Hepatic stellate cell (primary cell): ENCODE measurements around the gene TASL.
"Not testable (repeated sequence)": the region's sequence is repeated elsewhere in the genome, so short reads cannot be mapped to it uniquely, and the experiment has no call there.

ENCODE experiments used
- DNase-seq: peaks from one replicate; pipeline ENCODE4 v3.0.0; 2011; ENCODE audit warnings: low spot score

TASL gene, protein sequence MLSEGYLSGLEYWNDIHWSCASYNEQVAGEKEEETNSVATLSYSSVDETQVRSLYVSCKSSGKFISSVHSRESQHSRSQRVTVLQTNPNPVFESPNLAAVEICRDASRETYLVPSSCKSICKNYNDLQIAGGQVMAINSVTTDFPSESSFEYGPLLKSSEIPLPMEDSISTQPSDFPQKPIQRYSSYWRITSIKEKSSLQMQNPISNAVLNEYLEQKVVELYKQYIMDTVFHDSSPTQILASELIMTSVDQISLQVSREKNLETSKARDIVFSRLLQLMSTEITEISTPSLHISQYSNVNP

DNA sequence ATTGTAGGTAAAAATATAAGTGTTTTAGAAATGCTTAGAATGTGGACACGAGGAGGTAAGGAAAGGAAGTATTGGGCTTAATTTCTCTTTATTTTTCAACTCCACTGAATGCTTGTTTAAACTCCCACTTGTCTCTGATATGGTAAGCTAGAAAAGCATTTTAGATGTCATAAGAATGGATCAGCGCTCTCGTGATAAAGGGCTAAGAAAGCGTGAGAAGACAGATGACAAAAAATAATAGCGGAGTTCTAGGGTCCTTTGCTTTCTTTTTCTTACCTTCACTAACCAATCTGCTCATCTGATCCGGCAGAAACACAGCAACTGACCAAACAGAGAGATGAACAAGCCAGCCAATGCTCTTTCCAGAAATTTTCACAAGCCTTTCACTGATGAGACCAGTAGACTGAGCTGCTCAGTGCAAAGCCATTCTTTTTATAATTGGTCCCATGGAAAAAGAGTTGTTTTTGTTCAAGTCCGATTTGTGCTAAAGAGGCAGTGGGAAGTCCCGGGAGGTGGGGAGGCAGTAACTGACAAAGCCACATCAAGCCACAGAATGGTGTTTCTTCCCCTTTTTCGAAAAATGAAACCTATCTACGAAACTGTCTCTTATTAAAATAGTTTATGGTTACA is at the start of gene TASL:
Gene TASL (minus strand): TSS at position 405 of the 630 bp plus-strand sequence. CDS start 17,411 bp downstream, outside the sequence.
- no peak for DNase-seq

DNA sequence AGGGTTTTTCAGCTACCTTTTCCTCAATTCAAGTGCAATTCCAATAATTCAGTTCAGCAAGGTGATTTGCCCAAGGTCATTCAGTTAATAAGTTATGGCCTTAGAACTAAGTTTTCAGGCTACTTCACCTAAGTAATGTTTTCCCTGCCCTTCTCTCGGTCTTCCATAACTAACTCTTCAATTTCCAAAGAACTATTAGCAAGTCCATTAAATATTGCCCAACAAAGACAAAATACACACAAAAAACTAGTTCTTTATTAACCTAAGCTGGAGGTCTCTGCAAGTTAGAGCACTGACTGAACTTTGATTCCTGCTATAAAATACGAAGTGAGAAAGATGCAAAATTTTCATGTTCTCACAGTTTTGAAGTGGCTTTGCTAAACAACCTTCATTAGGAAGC is 48.8 kb upstream of the TASL start:
- no peak for DNase-seq

DNA sequence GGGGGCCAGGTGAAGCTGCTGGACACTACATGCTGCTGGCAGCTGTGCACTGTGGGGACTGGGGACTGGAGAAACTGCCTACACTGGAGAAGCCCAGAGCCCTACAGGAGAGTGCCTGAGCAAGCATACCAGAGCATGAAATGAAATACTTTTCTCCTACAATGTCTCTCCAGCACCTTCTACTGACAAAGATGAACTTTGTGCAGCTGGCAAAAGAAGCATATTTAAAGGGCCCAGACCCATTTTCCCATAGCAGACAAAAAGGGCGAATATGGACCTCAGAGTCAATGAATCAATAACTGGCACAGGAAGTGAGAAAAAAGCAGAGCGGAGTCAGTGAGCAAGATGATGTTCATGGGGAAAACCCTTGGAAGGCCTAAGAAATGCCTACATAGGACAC is 44.8 kb upstream of the TASL start:
- no peak for DNase-seq

DNA sequence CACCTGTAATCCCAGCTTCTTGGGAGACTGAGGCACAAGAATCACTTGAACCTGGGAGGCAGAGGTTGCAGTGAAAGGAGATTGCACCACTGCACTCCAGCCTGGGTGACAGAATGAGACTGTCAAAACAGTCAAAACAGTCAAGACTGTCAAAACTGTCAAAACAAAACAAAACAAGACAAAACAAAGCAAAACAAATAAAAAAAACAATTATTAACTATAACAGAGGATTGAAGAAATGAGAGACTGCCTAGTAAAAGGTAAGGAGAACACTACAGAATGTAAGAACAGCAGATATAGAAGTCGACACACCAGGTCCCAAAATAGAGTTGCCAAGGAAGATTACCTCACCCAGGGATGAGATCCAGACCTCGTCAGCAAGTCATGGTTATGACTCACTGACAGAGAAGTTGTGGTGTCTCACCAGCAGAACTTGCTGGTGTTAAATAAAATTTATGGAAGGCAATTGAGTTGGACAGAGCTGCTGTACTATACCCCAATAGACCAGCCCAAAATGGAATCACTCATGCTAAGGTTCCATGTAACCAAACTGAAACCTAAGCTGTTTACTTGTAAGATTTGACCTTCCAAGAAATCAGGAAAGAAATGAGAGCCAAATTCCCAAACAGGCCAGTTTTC is 43.5 kb upstream of the TASL start:
- peak; percentile 80 for DNase-seq

DNA sequence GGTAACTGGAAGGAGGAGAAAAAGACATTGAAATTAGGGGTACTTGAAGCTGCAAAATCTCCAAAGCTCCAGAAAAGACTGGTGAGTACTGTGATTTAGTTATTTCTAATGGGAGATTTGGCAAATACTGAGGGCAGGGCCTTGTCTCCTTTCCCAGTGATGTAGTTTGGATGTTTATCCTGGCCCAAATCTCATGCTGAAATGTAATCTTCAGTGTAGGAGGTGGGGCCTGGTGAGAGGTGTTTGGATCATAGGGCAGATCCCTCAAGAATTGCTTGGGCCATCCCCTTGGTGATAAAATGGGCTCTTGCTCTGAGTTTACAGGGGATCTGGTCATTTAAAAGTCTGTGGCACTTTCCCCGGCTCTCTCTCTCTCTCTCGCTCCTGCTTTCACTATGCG is 42.6 kb upstream of the TASL start:
- DNase-seq, result no peak

DNA sequence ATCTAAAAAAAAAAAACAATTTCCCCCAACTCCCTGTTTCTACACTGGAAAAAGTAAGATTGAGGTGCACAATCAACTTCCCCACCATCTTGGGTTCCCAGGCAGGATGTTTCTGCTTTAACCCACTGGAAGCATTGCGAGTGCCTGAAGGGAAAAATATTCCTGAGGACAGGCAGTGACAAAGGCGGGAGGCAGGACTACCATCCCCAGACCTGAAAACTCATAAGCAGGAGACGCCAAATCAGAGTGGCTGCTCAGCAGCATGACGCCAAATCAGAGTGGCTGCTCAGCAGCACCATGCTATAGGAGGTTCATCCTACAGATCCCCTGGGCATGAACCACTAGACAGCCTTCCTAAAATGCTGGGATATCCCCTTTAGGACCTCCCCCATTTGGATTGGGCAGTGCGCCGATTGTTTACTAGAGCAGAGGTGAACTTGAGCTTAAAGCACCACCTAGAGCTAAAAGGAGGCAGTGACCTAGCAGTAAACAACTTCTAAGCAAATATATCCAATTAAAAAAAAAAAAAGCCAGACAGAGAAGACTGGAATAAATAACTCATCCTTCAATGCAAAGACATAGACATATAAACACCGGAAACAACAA is 40.7 kb upstream of the TASL start:
- DNase-seq, result no peak

DNA sequence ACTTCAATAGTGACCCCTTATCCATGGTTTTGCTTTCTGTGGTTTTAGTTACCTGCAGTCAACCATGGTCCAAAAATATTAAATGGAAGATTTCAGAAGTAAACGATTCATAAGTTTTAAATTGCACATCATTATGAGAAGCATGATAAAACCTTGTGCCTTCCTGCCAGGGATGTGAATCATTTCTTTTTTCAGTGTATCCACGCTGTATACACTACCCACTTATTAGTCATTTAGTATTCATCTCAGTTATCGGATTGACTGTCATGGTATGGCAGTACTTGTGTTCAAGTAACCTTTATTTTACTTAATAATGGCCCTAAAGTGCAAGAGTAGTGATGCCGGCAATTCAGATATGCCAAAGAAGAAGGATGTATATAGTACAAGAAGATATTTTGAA is 37.7 kb upstream of the TASL start:
- DNase-seq, result no peak

DNA sequence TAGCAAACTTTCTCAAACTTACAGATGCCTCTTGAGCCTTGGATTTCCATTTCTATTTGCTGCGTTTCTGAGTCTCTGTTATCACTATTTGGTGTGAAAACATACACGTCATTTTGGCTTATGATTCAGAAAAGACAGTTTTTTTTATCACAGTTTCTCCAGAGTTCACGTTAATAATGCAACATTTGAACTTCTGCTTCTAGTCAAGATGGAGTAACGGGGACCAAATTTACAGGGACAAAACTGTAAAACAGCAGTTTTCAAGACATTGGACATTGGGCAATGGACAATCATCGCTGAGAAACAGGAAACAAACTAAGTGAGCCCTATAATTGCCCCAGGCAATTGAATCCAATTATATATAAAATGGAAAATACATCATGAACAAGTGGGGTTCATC is 36.2 kb upstream of the TASL start:
- no peak for DNase-seq

DNA sequence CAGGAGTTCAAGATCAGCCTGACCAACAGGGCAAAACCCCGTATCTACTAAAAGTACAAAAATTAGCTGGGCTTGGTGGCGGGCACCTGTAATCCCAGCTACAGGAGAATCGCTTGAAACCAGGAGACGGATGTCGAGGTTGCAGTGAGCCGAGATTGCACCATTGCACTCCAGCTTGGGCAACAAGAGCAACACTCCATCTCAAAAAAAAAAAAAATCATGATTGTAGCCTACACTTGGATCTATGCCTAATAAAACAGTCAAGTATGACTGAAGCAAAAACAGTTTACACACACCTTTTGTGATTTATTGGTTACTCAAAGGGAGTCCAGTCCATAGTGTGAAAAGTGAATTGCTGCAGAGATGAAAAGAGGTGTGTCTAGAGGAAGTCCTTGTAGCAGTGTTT is 34.7 kb upstream of the TASL start:
- DNase-seq, result no peak

DNA sequence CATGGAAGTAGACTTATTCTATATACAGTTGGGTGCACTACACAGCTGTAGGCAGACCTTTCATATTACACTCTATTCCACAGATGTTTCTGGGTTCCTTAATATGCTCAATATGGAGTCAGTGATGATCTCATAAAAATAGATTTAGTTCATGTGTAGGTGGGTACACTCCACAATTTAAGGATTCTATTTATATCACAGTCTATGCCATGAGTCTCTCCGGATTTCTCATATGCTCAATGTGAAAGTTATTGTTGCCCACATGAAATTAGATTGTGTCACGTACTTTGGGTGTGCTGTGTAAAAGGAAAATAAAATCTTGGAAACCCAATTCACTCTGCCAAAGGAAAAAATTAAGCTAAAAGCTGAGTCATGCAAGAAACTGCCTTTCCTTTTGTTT is 32.5 kb upstream of the TASL start:
- no peak for DNase-seq

DNA sequence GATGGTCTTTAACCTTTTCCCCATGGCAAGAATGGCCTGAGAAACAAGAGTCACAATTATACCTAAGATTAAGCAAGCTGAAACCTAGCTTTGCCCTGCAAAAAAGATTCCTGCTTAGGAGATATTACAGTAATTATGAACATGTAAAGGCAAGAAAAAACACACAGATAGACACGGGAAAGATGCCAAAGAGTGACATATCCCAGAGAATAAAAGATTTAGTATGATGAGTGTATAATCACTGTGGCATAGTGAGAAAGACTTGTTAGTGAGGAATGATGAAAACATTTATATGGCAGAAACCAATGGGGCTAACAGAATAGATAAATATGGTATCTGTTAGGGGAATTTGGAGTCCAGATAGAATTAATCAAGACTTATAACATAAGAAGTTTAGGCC is 29.6 kb upstream of the TASL start:
- DNase-seq, result no peak

DNA sequence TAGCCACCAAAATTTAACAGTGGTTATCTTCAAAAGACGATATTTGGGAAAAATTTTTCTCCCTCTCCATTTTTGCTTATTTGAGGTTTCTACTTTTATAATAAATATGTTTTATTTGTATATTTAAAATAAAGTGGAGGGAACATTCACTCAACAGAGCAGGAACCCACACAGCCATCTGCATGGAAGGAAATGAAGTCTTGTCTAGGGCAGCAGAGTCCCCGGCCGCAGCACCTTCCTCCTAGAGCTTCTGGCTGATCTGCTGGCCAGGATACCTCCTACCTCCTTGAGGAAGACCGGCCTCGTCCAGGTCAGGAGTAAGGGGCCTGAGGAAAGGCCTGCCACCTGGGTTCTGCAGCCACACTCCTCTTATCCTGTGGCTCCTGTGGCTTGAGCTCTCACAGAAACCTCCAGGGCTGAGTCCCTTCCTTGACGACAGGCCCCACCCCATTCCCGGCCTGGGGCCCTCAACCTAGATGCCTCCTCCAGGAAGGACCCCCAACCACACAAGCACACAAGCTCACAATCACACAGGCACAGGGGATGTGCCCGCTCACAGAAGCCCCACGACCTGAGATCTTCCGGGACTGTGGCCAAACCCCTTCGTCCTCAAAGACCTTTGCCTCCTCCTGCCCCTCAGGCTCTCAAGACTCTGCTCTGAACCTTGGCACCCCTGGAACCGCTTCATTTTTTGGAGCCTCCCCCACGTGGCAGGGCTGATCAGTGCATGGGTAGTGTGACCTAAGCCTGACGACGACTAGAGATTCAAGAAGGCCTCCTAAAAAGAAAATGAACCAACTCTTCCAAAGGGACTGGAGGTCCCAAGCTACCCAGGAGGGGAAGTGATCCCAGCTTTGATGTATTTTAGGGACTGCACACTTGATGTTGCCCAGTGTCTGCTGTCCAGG is 23.0 kb upstream of the TASL start:
- DNase-seq, result not testable (repeated sequence)

DNA sequence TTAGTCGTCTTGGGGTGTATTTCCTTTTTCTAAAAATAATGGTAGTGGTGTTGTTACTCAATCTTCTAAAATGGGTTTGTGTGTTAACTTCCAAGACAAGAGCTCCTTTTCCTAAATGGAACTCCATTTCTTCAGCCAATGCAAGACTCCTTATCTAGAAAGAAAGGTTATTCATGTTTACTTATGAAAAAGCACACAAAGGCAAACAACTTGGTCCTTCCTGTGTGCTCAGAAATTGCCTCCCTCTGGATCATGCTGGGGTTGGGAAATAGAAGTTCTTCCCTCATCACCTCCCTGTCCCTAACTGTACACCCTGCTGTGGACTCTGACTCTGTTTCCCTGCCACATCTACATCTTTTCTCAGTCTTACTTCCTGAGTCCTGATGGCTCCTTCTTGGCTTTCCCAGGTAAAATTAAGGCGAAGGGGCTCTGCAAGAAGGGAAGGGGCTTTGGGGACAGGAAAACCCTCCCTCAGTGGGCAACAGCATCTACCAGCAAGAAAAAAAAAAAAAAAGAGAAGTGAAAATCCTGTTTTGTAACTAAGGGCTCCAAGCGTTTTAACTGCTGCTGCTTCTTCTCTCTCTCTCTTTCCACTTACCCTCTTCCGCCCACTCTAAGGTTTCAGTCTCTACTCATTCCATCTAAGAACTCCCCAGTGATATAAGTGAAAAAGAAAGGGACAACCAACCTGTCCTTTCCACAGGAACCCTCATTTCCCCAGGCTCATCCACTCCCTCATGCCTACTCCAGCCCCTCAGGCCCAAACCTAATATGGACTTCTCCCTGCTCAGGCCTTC is 19.8 kb upstream of the TASL start:
- no peak for DNase-seq

DNA sequence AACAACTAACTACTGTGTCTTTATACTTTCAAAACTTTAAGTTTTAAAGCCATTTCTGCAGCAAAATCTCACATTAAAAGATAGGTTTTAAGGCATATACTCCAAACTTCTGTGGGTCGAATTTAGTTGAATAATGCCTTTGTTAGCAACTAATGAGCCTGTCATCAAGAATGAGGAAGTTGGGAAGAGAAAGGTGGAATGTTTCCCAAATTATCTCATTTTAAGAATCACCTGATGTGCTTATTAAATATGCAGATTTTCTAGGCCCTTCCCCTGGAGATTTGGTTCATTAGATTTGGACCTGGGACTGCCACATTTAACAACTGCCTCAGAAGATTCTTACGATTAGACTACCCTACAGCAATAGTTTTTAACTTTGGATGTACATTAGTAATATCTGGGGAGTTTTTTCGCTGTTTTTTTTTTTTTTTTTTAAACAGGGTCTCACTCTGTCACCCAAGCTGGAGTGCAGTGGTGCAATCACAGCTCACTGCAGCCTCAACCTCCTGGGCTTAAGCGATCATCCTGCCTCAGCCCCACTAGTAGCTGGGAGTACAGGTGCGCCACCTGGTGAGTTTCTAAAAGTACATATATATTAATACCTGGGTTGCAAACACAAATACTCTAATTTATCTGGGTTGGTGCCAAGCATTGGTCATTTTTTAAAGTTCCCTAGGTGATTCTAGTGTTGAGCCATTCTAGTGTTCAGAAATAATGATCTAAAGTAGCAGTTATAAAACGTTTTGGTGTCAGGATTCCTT is 16.1 kb upstream of the TASL start:
- no peak for DNase-seq

DNA sequence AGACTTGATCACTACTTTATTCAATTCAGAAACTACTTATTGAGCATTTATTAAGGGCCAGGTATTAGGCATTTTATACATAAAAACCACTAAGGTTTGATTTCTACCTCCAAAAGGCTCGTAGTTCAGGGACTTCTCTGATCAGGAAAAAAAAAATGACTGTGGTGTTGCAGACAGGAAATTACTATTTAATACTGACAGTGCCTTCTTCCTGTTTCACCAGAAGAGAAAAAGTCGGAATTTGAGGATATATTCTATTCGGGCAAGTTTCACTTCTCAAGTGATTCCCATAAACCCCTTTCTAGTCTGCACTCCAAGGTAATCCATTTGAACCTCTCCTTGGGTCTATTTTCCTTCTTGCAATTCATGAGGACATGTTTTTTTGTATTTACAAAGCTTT is 15.3 kb upstream of the TASL start:
- DNase-seq, result no peak

DNA sequence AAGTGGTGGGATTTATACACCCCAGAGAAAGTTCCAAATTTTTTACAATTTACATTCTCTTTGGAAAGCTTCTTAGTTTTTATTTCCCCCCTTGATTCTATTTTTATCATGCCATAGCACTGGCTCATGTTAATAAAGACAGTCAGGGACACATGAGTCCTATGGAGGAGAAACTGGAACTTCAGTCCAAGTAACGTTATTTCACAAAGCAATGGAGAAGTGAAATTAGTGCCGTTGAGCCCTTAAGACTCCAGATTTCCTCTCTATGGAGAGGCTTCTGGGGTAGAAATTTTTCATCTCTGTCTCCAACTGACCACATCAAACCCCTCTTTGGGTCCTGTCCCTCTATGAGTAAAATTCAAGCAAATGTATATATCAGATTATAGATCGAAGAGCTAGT is 12.8 kb upstream of the TASL start:
- DNase-seq, result no peak

DNA sequence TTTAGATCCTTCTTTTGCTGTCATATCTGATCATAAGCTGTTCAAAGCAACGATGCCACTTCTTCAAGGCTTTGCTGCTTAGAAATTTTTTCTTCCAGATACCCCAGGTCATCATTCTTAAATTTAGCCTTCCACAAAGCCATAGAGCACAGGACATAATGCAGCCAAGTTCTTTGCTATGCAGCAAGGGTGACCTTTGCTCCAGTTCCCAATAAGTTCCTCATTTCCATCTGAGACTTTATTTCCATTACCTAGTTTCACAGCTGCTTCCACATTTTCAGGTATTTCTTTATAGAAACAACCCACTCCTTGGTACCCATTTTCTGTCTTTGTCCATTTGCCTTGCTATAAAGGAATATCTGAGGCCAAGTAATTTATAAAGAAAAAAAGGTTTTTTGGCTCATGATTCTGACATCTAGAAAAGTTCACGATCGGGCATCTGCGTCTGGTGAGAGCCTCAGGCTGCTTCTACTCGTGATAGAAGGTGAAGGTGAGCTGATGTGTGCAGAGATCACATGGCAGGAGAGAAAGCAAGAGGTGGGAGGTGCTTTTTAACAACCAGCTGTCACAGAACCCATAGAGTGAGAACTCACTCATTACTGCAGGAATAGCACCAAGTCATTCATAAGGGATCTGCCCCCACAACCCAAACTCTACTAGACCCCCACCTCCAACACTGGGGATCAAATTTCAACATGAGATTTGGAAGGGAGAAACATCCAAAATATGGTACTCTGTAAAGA is 11.8 kb upstream of the TASL start:
- DNase-seq, result no peak

DNA sequence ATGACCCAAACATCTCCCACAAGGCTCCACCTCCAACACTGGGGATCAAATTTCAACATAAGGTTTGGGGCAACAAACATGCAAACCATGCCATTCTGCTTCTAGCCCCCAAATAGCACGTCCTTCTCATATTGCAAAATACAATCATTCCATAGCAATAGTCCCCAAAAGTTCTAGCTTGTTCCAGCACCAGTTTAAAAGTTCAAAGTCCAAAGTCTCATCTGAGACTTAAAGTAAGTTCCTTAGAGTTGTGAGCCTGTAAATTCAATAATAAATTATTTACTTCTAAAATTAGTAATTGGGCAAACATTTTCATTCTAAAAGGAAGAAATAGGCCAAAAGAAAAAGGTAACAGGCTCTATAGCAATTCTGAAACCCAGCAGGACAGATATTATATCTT is 8.9 kb upstream of the TASL start:
- no peak for DNase-seq

DNA sequence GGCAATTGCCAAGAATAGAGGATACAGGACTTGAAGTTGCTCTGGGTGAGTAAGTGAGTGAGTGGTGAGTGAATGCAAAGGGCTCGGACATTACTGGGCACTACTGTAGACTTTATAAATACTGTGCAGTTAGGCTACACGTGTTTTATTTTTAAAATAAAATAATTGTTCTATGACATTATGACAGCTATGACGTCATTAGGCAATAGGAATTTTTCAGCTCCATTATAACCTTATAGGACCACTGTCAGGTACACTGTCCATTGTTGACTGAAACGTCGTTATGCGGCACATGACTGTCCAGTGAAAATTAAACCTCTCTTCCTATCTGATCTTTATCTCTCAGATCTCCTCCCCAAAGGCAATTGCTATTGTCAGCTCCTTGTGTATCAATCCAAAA is 5.1 kb upstream of the TASL start:
- no peak for DNase-seq

DNA sequence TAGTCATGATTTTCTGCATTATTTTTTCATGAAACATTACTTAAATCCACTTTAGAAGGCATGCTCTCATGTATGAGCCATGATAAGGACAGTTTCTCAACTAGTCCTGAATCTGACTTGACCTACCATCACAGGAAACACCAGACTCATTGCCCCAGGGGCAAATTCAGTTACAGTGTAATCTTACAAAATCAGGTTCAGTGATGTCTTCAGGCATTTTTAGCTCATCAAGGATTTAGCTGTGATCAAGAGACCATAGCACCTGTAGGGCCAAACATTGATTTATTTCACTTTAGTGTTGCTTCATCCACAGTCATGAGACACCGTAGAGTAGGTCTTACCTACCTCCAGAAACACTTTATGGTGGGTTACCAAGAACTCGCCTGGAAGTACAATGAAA is 3.1 kb upstream of the TASL start:
- no peak for DNase-seq
